ENCODE data around the gene LIPT2. TPM values are rescaled to one million over a fixed set of nuclear protein-coding genes. Genes with fewer than 3 reads are reported as not detected.

Gene LIPT2
- total RNA-seq, 3 donors from 2014 or later: 3.2 to 4.8 (median 4.1) TPM

- intact Hi-C loops (cut with DNase I, micrococcal nuclease): no loop called here
- H3K4me3 ChIP-seq: no peak overlapping the region
- no peak for DNase-seq
- ATAC-seq: no peak
- H3K36me3 ChIP-seq (ENCODE audit: low read depth): no peaks in the 10 kb centered on the region
- H3K4me1 ChIP-seq (ENCODE audit: low read depth): no peaks in the 10 kb centered on the region
- no peak for TF ChIP-seq CTCF (IDR thresholded peaks at IDR 0.05)
- H3K9me3 ChIP-seq: peaks cover 2% of the 10 kb centered on the region
Observed at GRCh38 chr11:74534216-74534945, 40.9 kb upstream of the LIPT2 start.

- ATAC-seq (no peak), DNase-seq (no peak)
- intact Hi-C loops (cut with DNase I, micrococcal nuclease): no loop called here
Observed at GRCh38 chr11:74533421-74533820, 39.9 kb upstream of the LIPT2 start.

GRCh38 chr11:74532501-74533246, 39.1 kb upstream of the LIPT2 start:
- DNase-seq (peak in 1 of 3 donors; percentile 69), ATAC-seq (peak; percentile 93)
- Histone ChIP-seq H3K36me3 (ENCODE audit: low read depth) (no peaks in the 10 kb centered on the region), H3K4me3 (no peak overlapping the region), H3K4me1 (ENCODE audit: low read depth) (no peaks in the 10 kb centered on the region), H3K9me3 (peaks cover 1% of the 10 kb centered on the region)
- no peak for TF ChIP-seq CTCF (IDR thresholded peaks at IDR 0.05)
- intact Hi-C loops (cut with DNase I, micrococcal nuclease): no loop called here

More at GRCh38 chr11:74533421-74533820, 39.9 kb upstream of the LIPT2 start:
- Histone ChIP-seq H3K4me1 (ENCODE audit: low read depth) (no peaks in the 10 kb centered on the region), H3K9me3 (peaks cover 2% of the 10 kb centered on the region), H3K4me3 (no peak overlapping the region), H3K36me3 (ENCODE audit: low read depth) (no peaks in the 10 kb centered on the region)
- no peak for TF ChIP-seq CTCF (IDR thresholded peaks at IDR 0.05)

GRCh38 chr11:74524978-74525377, 31.5 kb upstream of the LIPT2 start:
- ATAC-seq: no peak
- intact Hi-C loops (cut with DNase I, micrococcal nuclease): no loop called here
- H3K9me3 ChIP-seq: no peaks in the 10 kb centered on the region

GRCh38 chr11:74524501-74524900, 31.0 kb upstream of the LIPT2 start:
- no peak overlapping the region for H3K4me3 ChIP-seq
- H3K4me1 ChIP-seq (ENCODE audit: low read depth): no peaks in the 10 kb centered on the region
- DNase-seq (no peak), ATAC-seq (no peak)
- intact Hi-C loops (cut with DNase I, micrococcal nuclease): no loop called here
- H3K36me3 ChIP-seq (ENCODE audit: low read depth): no peaks in the 10 kb centered on the region
- no peaks in the 10 kb centered on the region for H3K9me3 ChIP-seq
- no peak for TF ChIP-seq CTCF (IDR thresholded peaks at IDR 0.05)

More at GRCh38 chr11:74524978-74525377, 31.5 kb upstream of the LIPT2 start:
- Histone ChIP-seq H3K4me3 (no peak overlapping the region), H3K36me3 (ENCODE audit: low read depth) (no peaks in the 10 kb centered on the region), H3K4me1 (ENCODE audit: low read depth) (no peaks in the 10 kb centered on the region)
- DNase-seq: no peak
- no peak for TF ChIP-seq CTCF (IDR thresholded peaks at IDR 0.05)
